ENCODE measurements around the gene ANAPC16. TPM values are rescaled to one million over a fixed set of nuclear protein-coding genes. Genes with fewer than 3 reads are reported as not detected.

ANAPC16 gene
- total RNA-seq, 1 experiment from 2014 or later = 110 TPM

DNA sequence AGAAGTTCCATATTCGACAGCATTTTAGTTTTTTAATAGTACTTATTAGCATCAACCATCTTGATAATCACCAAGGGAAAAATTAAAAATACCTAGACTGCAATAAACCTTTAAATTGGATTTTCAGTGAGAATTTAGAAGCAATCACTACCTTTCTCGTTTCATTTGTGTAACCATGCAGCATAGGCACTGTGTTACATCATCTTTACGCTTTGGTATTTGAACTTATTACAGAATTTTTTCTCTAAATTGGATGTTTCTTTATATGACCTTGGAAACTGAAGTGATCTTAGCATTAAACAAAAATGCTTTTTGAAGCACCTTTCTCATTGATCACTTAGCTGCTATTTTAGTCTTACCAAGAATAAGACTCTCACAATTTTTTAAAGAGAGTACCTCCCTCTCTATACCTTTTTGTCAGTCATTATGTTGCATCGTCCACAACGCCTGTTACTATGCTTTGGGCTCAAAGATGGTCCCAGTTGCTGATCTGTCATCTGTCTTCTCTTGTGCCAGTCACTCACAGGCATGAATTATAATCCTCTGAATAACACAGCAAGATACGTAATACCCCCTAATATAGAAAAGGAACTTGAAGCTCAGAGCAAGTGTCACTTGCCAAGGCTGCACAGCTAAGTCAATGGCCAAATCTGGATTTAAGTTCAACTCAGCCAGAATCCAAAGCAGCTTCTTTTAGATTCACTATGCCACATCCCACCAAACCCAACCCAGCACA lies 19.9 kb downstream of the ANAPC16 start:
- TF ChIP-seq, protein P1, sequence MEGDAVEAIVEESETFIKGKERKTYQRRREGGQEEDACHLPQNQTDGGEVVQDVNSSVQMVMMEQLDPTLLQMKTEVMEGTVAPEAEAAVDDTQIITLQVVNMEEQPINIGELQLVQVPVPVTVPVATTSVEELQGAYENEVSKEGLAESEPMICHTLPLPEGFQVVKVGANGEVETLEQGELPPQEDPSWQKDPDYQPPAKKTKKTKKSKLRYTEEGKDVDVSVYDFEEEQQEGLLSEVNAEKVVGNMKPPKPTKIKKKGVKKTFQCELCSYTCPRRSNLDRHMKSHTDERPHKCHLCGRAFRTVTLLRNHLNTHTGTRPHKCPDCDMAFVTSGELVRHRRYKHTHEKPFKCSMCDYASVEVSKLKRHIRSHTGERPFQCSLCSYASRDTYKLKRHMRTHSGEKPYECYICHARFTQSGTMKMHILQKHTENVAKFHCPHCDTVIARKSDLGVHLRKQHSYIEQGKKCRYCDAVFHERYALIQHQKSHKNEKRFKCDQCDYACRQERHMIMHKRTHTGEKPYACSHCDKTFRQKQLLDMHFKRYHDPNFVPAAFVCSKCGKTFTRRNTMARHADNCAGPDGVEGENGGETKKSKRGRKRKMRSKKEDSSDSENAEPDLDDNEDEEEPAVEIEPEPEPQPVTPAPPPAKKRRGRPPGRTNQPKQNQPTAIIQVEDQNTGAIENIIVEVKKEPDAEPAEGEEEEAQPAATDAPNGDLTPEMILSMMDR (IDR thresholded peaks at IDR 0.05; ENCODE audit: unreplicated experiment) = no peak
- no peak overlapping the region for H3K27ac Mint-ChIP-seq (ENCODE audit: low read depth, unreplicated experiment)
- CTCF ChIA-PET = interaction anchor here (0.6 to 1.4 kb wide), 3 partner anchors 108 to 921 kb away, joined by 3 to 4 read pairs (median 3); no protein-coding TSS in a partner anchor
- peaks cover 4% of the 10 kb centered on the region for H3K4me1 Mint-ChIP-seq (ENCODE audit: insufficient read depth, unreplicated experiment)
- POLR2A ChIA-PET = interaction anchor here (0.6 to 3.6 kb wide), 7 partner anchors 9 to 94 kb away, joined by 3 to 16 read pairs (median 4); partner anchors contain the start of genes ANAPC16 and DDIT4
- intact Hi-C loops (cut with micrococcal nuclease) = no loop called here
- DNase-seq (ENCODE audit: unreplicated experiment) = no peak
- no peaks in the 10 kb centered on the region for H3K9me3 Mint-ChIP-seq (ENCODE audit: unreplicated experiment)
- no peaks in the 10 kb centered on the region for H3K27me3 Mint-ChIP-seq (ENCODE audit: insufficient read depth, unreplicated experiment)
- no peak overlapping the region for H3K4me3 Mint-ChIP-seq (ENCODE audit: unreplicated experiment)
- no TSS peak for BruUV-seq (replicated peaks)
- peaks cover 62% of the 10 kb centered on the region for H3K36me3 Mint-ChIP-seq (ENCODE audit: insufficient read depth, unreplicated experiment)

DNA sequence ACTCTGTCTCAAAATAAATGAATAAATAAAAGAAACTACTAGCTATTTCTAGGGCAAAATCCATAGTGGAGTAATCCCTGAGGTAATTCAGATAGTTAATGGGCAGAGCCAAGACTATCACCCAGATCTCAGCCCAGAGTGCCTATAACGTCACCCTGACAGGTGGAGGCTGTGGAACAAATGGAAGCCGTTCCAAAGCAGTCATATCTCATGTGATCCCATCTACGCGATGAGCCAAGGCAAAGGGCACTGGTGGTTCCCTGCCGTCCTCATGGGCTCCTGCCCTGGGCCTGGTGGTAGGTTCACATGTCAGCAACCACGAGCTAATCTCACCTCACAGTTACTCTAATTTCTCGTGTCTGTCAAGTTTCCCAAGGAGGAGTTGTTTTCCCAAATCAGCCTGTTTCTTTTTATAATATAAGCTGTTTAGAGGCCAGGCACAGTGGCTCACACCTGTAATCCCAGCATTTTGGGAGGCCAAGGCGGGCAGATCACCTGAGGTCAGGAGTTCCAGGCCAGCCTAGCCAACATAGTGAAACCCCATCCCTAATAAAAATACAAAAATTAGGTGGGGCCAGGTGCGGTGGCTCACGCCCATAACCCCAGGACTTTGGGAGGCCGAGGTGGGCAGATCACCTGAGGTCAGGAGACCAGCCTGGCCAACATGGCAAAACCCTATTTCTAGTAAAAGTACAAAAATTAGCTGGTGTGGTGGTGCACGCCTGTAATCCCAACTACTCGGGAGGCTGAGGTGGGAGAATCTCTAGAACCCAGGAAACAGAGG lies 22.8 kb downstream of the ANAPC16 start:
- TF ChIP-seq, protein P1 (IDR thresholded peaks at IDR 0.05; ENCODE audit: unreplicated experiment) = no peak
- intact Hi-C loops (cut with micrococcal nuclease) = no loop called here
- H3K36me3 Mint-ChIP-seq (ENCODE audit: insufficient read depth, unreplicated experiment) = peaks cover 41% of the 10 kb centered on the region
- no peaks in the 10 kb centered on the region for H3K27me3 Mint-ChIP-seq (ENCODE audit: insufficient read depth, unreplicated experiment)
- ChIA-PET POLR2A (interaction anchor here (0.8 to 3.6 kb wide), 9 partner anchors 8 to 81 kb away, joined by 3 to 16 read pairs (median 7); partner anchors contain the start of gene DDIT4), CTCF (interaction anchor here (0.8 to 1.9 kb wide), 4 partner anchors 16 to 92 kb away, joined by 3 to 9 read pairs (median 4); no protein-coding TSS in a partner anchor)
- no peak overlapping the region for H3K4me3 Mint-ChIP-seq (ENCODE audit: unreplicated experiment)
- DNase-seq (ENCODE audit: unreplicated experiment) = no peak
- H3K27ac Mint-ChIP-seq (ENCODE audit: low read depth, unreplicated experiment) = no peak overlapping the region
- no TSS peak for BruUV-seq (replicated peaks)
- H3K4me1 Mint-ChIP-seq (ENCODE audit: insufficient read depth, unreplicated experiment) = peaks cover 27% of the 10 kb centered on the region
- no peaks in the 10 kb centered on the region for H3K9me3 Mint-ChIP-seq (ENCODE audit: unreplicated experiment)

DNA sequence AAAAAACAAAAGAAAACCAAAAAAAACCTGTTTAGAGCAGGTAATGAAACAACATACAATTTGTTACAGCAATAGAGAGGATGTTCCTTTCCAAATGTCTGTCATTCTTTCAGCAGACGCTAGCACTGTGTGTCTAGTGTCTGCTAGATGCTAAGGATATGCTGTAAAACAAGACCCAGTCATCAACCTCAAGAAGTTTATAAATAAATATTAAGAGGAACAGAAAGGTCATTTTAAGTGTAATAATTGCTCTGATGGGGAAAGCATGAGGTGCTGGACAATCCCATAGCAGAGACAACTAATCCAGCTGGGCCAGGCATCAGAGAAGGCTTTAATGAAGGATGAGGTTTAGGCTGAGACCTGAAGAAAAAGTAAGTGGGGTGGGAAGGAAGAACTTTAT lies 23.6 kb downstream of the ANAPC16 start:
- Mint-ChIP-seq H3K9me3 (ENCODE audit: unreplicated experiment) (no peaks in the 10 kb centered on the region), H3K27ac (ENCODE audit: low read depth, unreplicated experiment) (peak overlapping the region; percentile 24), H3K36me3 (ENCODE audit: insufficient read depth, unreplicated experiment) (peaks cover 33% of the 10 kb centered on the region), H3K4me1 (ENCODE audit: insufficient read depth, unreplicated experiment) (peaks cover 36% of the 10 kb centered on the region), H3K4me3 (ENCODE audit: unreplicated experiment) (no peak overlapping the region), H3K27me3 (ENCODE audit: insufficient read depth, unreplicated experiment) (no peaks in the 10 kb centered on the region)
- TF ChIP-seq, protein P1 (IDR thresholded peaks at IDR 0.05; ENCODE audit: unreplicated experiment) = no peak
- CTCF ChIA-PET = no interaction called here
- intact Hi-C loops (cut with micrococcal nuclease) = no loop called here
- DNase-seq (ENCODE audit: unreplicated experiment) = no peak
- BruUV-seq (replicated peaks) = no TSS peak
- POLR2A ChIA-PET = interaction anchor here (1.2 to 27.1 kb wide), 5 partner anchors 10 to 81 kb away, joined by 3 to 902 read pairs (median 4); partner anchors contain the start of gene DDIT4

DNA sequence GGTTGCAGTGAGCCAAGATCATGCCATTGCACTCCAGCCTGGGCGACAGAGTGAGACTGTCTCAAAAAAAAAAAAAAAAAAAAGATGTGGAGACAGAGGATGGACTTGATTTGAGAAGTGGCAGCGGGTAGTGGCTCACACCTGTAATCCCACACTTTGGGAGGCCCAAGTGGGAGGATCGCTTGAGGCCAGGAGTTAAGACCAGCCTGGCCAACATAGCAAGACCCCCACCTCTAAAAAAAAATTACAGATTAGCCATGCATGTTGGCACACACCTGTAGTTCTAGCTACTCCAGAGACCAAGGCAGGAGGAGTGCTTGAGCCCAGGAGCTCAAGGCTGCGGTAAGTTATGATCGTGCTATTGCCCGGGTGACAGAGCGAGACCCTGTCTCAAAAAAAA lies 24.6 kb downstream of the ANAPC16 start:
- no peak overlapping the region for H3K4me3 Mint-ChIP-seq (ENCODE audit: unreplicated experiment)
- peaks cover 23% of the 10 kb centered on the region for H3K36me3 Mint-ChIP-seq (ENCODE audit: insufficient read depth, unreplicated experiment)
- BruUV-seq (replicated peaks) = no TSS peak
- DNase-seq (ENCODE audit: unreplicated experiment) = no peak
- H3K4me1 Mint-ChIP-seq (ENCODE audit: insufficient read depth, unreplicated experiment) = peaks cover 45% of the 10 kb centered on the region
- H3K27ac Mint-ChIP-seq (ENCODE audit: low read depth, unreplicated experiment) = peak overlapping the region; percentile 24
- ChIA-PET CTCF (interaction anchor here (0.6 to 1.2 kb wide), 3 partner anchors 10 to 344 kb away, joined by 3 to 4 read pairs (median 3); no protein-coding TSS in a partner anchor), POLR2A (interaction anchor here (1.2 to 27.1 kb wide), 7 partner anchors 11 to 80 kb away, joined by 3 to 902 read pairs (median 8); partner anchors contain the start of genes ANAPC16, ASCC1 and DDIT4)
- no peaks in the 10 kb centered on the region for H3K27me3 Mint-ChIP-seq (ENCODE audit: insufficient read depth, unreplicated experiment)
- intact Hi-C loops (cut with micrococcal nuclease) = no loop called here
- H3K9me3 Mint-ChIP-seq (ENCODE audit: unreplicated experiment) = no peaks in the 10 kb centered on the region
- TF ChIP-seq, protein P1 (IDR thresholded peaks at IDR 0.05; ENCODE audit: unreplicated experiment) = no peak
